Measurements from ENCODE around the gene MARK1.

MARK1 gene

GRCh38 chr1:220507085-220507484, 20.9 kb upstream of the MARK1 start:
- H3K27ac ChIP-seq (ENCODE audit: low read depth, low read length): no peak overlapping the region
- no peaks in the 10 kb centered on the region for H3K27me3 ChIP-seq (ENCODE audit: control insufficient read depth in 1 of 2, insufficient read depth in 2 of 2, low read length in 2 of 2)
- H3K9ac ChIP-seq (ENCODE audit: low read length): no peak overlapping the region

GRCh38 chr1:220511179-220511578, 16.8 kb upstream of the MARK1 start:
- H3K9me3 ChIP-seq (ENCODE audit: low read length): no peaks in the 10 kb centered on the region
- no peak overlapping the region for H3K9ac ChIP-seq (ENCODE audit: low read length)
- no peaks in the 10 kb centered on the region for H3K4me1 ChIP-seq (ENCODE audit: insufficient read depth, low read length)
- no peak overlapping the region for H3K4me3 ChIP-seq (ENCODE audit: low read depth in 1 of 2, low read length in 2 of 2)
- H3K27me3 ChIP-seq (ENCODE audit: control insufficient read depth in 1 of 2, insufficient read depth in 2 of 2, low read length in 2 of 2): no peaks in the 10 kb centered on the region
- no peak overlapping the region for H3K27ac ChIP-seq (ENCODE audit: low read depth, low read length)
- H3K36me3 ChIP-seq (ENCODE audit: insufficient read depth, low read length): no peaks in the 10 kb centered on the region

More at GRCh38 chr1:220507085-220507484, 20.9 kb upstream of the MARK1 start:
- no peaks in the 10 kb centered on the region for H3K36me3 ChIP-seq (ENCODE audit: insufficient read depth, low read length)
- no peak overlapping the region for H3K4me3 ChIP-seq (ENCODE audit: low read depth in 1 of 2, low read length in 2 of 2)
- H3K4me1 ChIP-seq (ENCODE audit: insufficient read depth, low read length): no peaks in the 10 kb centered on the region
- H3K9me3 ChIP-seq (ENCODE audit: low read length): no peaks in the 10 kb centered on the region

DNA sequence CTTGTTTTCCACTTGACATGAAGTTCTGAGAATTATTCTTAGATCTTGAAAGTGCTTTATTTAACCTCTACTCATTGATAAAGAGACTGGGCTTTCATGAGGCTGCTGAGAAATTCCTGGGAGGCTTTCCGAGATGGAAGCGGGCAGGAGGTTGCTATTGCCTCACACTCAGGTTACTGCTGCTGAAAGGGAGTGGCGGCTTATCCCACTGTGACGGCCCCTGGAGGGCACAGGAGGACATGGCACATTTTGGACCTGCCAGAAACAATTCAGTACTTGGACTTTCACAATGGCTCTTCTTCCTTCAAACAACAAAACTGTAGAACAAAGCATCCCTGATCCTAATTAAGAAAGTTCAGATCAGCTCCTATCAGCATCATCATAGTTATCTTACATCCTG, 16.2 kb upstream of the MARK1 start:
- no peaks in the 10 kb centered on the region for H3K36me3 ChIP-seq (ENCODE audit: insufficient read depth, low read length)
- no peak overlapping the region for H3K4me3 ChIP-seq (ENCODE audit: low read depth in 1 of 2, low read length in 2 of 2)
- no peak overlapping the region for H3K9ac ChIP-seq (ENCODE audit: low read length)
- no peaks in the 10 kb centered on the region for H3K4me1 ChIP-seq (ENCODE audit: insufficient read depth, low read length)
- no peaks in the 10 kb centered on the region for H3K9me3 ChIP-seq (ENCODE audit: low read length)
- no peaks in the 10 kb centered on the region for H3K27me3 ChIP-seq (ENCODE audit: control insufficient read depth in 1 of 2, insufficient read depth in 2 of 2, low read length in 2 of 2)
- no peak overlapping the region for H3K27ac ChIP-seq (ENCODE audit: low read depth, low read length)

- Histone ChIP-seq H3K4me1 (ENCODE audit: insufficient read depth, low read length) (no peaks in the 10 kb centered on the region), H3K27ac (ENCODE audit: low read depth, low read length) (no peak overlapping the region), H3K9ac (ENCODE audit: low read length) (no peak overlapping the region), H3K4me3 (ENCODE audit: low read depth in 1 of 2, low read length in 2 of 2) (no peak overlapping the region), H3K36me3 (ENCODE audit: insufficient read depth, low read length) (no peaks in the 10 kb centered on the region), H3K27me3 (ENCODE audit: control insufficient read depth in 1 of 2, insufficient read depth in 2 of 2, low read length in 2 of 2) (no peaks in the 10 kb centered on the region), H3K9me3 (ENCODE audit: low read length) (no peaks in the 10 kb centered on the region)
These were observed 14.1 kb upstream of the MARK1 start for GRCh38 chr1:220513834-220514233.

DNA sequence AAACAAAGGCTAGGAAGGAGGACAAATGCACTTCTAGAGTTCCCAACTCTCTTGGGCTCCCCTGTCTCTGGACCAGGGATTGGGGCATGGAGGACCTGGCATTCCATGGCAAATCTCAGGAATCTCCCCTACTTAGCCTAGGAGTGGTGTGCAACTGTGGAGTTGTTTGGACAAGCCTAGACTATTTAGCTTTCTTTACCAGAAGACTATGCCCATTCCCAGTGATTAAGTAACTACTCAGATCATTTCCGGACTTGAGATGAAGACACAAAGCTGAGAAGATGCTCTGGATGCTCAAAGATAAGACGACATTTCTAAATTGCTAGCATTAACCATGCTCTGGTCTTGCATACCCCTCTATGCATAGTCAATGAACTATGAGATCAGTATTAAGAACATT, 13.7 kb upstream of the MARK1 start:
- Histone ChIP-seq H3K4me1 (ENCODE audit: insufficient read depth, low read length) (no peaks in the 10 kb centered on the region), H3K9ac (ENCODE audit: low read length) (no peak overlapping the region), H3K36me3 (ENCODE audit: insufficient read depth, low read length) (no peaks in the 10 kb centered on the region), H3K27me3 (ENCODE audit: control insufficient read depth in 1 of 2, insufficient read depth in 2 of 2, low read length in 2 of 2) (no peaks in the 10 kb centered on the region), H3K4me3 (ENCODE audit: low read depth in 1 of 2, low read length in 2 of 2) (no peak overlapping the region), H3K27ac (ENCODE audit: low read depth, low read length) (no peak overlapping the region), H3K9me3 (ENCODE audit: low read length) (no peaks in the 10 kb centered on the region)

- Histone ChIP-seq H3K9ac (ENCODE audit: low read length) (no peak overlapping the region), H3K4me3 (ENCODE audit: low read depth in 1 of 2, low read length in 2 of 2) (no peak overlapping the region), H3K27me3 (ENCODE audit: control insufficient read depth in 1 of 2, insufficient read depth in 2 of 2, low read length in 2 of 2) (no peaks in the 10 kb centered on the region), H3K36me3 (ENCODE audit: insufficient read depth, low read length) (no peaks in the 10 kb centered on the region), H3K9me3 (ENCODE audit: low read length) (no peaks in the 10 kb centered on the region), H3K4me1 (ENCODE audit: insufficient read depth, low read length) (no peaks in the 10 kb centered on the region), H3K27ac (ENCODE audit: low read depth, low read length) (no peak overlapping the region)
These were observed 11.8 kb upstream of the MARK1 start for GRCh38 chr1:220516014-220516721.

GRCh38 chr1:220516722-220517042, 11.3 kb upstream of the MARK1 start:
- Histone ChIP-seq H3K27ac (ENCODE audit: low read depth, low read length) (no peak overlapping the region), H3K4me3 (ENCODE audit: low read depth in 1 of 2, low read length in 2 of 2) (no peak overlapping the region), H3K9ac (ENCODE audit: low read length) (no peak overlapping the region), H3K9me3 (ENCODE audit: low read length) (no peaks in the 10 kb centered on the region), H3K36me3 (ENCODE audit: insufficient read depth, low read length) (no peaks in the 10 kb centered on the region), H3K4me1 (ENCODE audit: insufficient read depth, low read length) (no peaks in the 10 kb centered on the region), H3K27me3 (ENCODE audit: control insufficient read depth in 1 of 2, insufficient read depth in 2 of 2, low read length in 2 of 2) (no peaks in the 10 kb centered on the region)

- Histone ChIP-seq H3K27ac (ENCODE audit: low read depth, low read length) (no peak overlapping the region), H3K4me3 (ENCODE audit: low read depth in 1 of 2, low read length in 2 of 2) (no peak overlapping the region), H3K9ac (ENCODE audit: low read length) (no peak overlapping the region), H3K36me3 (ENCODE audit: insufficient read depth, low read length) (no peaks in the 10 kb centered on the region), H3K9me3 (ENCODE audit: low read length) (no peaks in the 10 kb centered on the region), H3K27me3 (ENCODE audit: control insufficient read depth in 1 of 2, insufficient read depth in 2 of 2, low read length in 2 of 2) (no peaks in the 10 kb centered on the region), H3K4me1 (ENCODE audit: insufficient read depth, low read length) (no peaks in the 10 kb centered on the region)
These were observed 6.2 kb upstream of the MARK1 start for GRCh38 chr1:220521778-220522177.

DNA sequence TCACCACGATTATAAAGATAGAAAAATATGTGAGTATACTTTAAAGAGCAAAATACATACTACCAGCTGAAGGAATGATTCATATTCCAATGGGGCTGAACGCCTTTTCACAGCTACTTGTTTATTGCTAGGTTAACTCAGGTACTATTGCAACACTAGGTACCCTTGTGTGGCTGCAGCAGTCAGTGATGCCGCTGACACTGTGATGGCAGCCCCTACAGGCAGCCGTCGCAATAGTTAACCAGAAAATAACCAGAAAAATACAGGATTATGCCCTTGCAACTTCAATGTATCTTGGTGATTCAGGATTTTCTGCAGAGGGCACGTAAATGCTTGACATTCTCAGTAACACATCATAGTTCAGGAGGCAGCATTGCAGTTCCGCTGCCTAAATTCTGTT, 1.6 kb upstream of the MARK1 start:
- H3K36me3 ChIP-seq (ENCODE audit: insufficient read depth, low read length): no peaks in the 10 kb centered on the region
- H3K4me3 ChIP-seq (ENCODE audit: low read depth in 1 of 2, low read length in 2 of 2): no peak overlapping the region
- no peak overlapping the region for H3K27ac ChIP-seq (ENCODE audit: low read depth, low read length)
- no peaks in the 10 kb centered on the region for H3K9me3 ChIP-seq (ENCODE audit: low read length)
- H3K27me3 ChIP-seq (ENCODE audit: control insufficient read depth in 1 of 2, insufficient read depth in 2 of 2, low read length in 2 of 2): no peaks in the 10 kb centered on the region
- H3K9ac ChIP-seq (ENCODE audit: low read length): no peak overlapping the region
- peaks cover 7% of the 10 kb centered on the region for H3K4me1 ChIP-seq (ENCODE audit: insufficient read depth, low read length)

- no peaks in the 10 kb centered on the region for H3K27me3 ChIP-seq (ENCODE audit: control insufficient read depth in 1 of 2, insufficient read depth in 2 of 2, low read length in 2 of 2)
- peak overlapping the region; percentile 69 to 90 for H3K4me3 ChIP-seq (ENCODE audit: low read depth in 1 of 2, low read length in 2 of 2)
- no peaks in the 10 kb centered on the region for H3K36me3 ChIP-seq (ENCODE audit: insufficient read depth, low read length)
- H3K9ac ChIP-seq (ENCODE audit: low read length): peak overlapping the region; percentile 56
- no peak overlapping the region for H3K27ac ChIP-seq (ENCODE audit: low read depth, low read length)
- H3K9me3 ChIP-seq (ENCODE audit: low read length): no peaks in the 10 kb centered on the region
- peaks cover 7% of the 10 kb centered on the region for H3K4me1 ChIP-seq (ENCODE audit: insufficient read depth, low read length)
These were observed 543 bp upstream of the MARK1 start for GRCh38 chr1:220527279-220527907.

- Histone ChIP-seq H3K9ac (ENCODE audit: low read length) (peak overlapping the region; percentile 70), H3K27ac (ENCODE audit: low read depth, low read length) (peak overlapping the region; percentile 55), H3K36me3 (ENCODE audit: insufficient read depth, low read length) (no peaks in the 10 kb centered on the region), H3K27me3 (ENCODE audit: control insufficient read depth in 1 of 2, insufficient read depth in 2 of 2, low read length in 2 of 2) (no peaks in the 10 kb centered on the region), H3K4me3 (ENCODE audit: low read depth in 1 of 2, low read length in 2 of 2) (peak overlapping the region; percentile 69 to 90), H3K4me1 (ENCODE audit: insufficient read depth, low read length) (peaks cover 7% of the 10 kb centered on the region), H3K9me3 (ENCODE audit: low read length) (no peaks in the 10 kb centered on the region)
These were observed 954 bp downstream of the MARK1 start for GRCh38 chr1:220528679-220529501.

Measured in muscle layer of colon (tissue), 2 donors.